Sigmoid colon (tissue), 3 donors: ENCODE results near the gene HNRNPH1.

Experiments used
- CTCF ChIP-seq, 4 experiments: fragments of 450-650 bp in 3 of 4; fragments of 200-600 bp in 1 of 4; IDR thresholded peaks; one replicate each; pipeline ENCODE4 v1.5.1; 2016 to 2019; ENCODE audit warnings: antibody characterized with exemption in 4 of 4, mild to moderate bottlenecking in 3 of 4, moderate library complexity in 2 of 4
- POLR2A ChIP-seq, 2 donors: fragments of 450-650 bp; IDR thresholded peaks; one replicate each; pipeline ENCODE4 v1.6.1; 2016; ENCODE audit warnings: antibody characterized with exemption in 2 of 2, mild to moderate bottlenecking in 2 of 2, moderate library complexity in 2 of 2

DNA sequence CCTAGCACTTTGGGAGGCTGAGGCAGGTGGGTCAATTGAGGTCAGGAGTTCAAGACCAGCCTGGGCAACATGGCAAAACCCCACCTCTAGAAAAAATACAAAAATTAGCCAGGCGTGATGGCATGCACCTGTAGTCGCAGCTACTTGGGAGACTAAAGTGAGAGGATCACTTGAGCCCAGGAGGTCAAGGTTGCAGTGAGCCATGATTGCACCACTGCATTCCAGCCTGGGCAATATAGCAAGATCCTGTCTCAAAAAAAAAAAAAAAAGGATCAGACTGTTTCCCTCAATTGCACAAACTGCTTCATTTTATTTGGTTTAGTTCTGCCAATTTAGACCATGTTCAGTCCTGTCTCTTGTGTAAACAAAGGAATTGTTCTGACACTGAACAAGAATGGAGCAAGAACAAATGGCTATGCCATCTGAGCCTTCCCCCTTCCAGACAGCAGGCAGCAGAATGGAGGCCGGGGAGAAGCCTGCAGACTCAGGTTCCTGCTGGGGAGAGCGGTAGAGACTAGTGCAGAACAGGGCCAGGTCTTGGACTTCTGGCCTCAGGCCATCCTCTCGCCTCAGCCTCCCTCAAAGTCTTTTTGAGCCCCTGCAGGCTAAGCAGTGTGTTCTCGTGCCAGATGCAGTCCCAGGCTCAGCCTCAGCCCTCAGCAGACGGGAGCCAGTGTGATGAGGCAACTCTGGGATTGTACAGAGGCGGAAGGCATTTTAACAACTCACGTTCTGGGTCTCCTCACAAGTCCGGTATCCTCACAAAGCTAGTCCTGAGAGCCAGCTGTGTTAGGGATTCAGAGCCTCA, 18.2 kb downstream of the HNRNPH1 start:
- TF ChIP-seq CTCF (IDR thresholded peaks at IDR 0.05): no peak
- no peak for TF ChIP-seq POLR2A (IDR thresholded peaks at IDR 0.05)
